GM11168 (cell line): ENCODE results near the gene FAM228A.
"Not testable (repeated sequence)": the region's sequence is repeated elsewhere in the genome, so short reads cannot be mapped to it uniquely, and the experiment has no call there.

Experiments
- in situ Hi-C: fragments of 300-500 bp; cut with MboI; formaldehyde crosslinking; loops from one replicate; pipeline ENCODE4 v1.12.0; 2022; ENCODE audit warnings: low sequenced_read_pairs; ENCODE audit not compliant: unreplicated experiment

The FAM228A gene

GRCh38 chr2:24189551-24189950, 14.7 kb downstream of the FAM228A start:
- in situ Hi-C loops: no loop called here

- in situ Hi-C loops: no loop called here
Observed at GRCh38 chr2:24190503-24190902, 15.7 kb downstream of the FAM228A start.

GRCh38 chr2:24191156-24191555, 16.3 kb downstream of the FAM228A start:
- in situ Hi-C loops: no loop called here

- in situ Hi-C loops: no loop called here
Observed at GRCh38 chr2:24191848-24192247, 17.0 kb downstream of the FAM228A start.

- in situ Hi-C loops: not testable (repeated sequence)
Observed at GRCh38 chr2:24197213-24197612, 22.4 kb downstream of the FAM228A start.

GRCh38 chr2:24199968-24200590, 25.2 kb downstream of the FAM228A start:
- in situ Hi-C loops: no loop called here

GRCh38 chr2:24200799-24201198, 25.9 kb downstream of the FAM228A start:
- in situ Hi-C loops: no loop called here

- in situ Hi-C loops: no loop called here
Observed at GRCh38 chr2:24203029-24203786, 28.4 kb downstream of the FAM228A start.

GRCh38 chr2:24203787-24204150, 28.9 kb downstream of the FAM228A start:
- in situ Hi-C loops: no loop called here

- in situ Hi-C loops: no loop called here
Observed at GRCh38 chr2:24204505-24204904, 29.7 kb downstream of the FAM228A start.

GRCh38 chr2:24205131-24205530, 30.3 kb downstream of the FAM228A start:
- in situ Hi-C loops: no loop called here

GRCh38 chr2:24206242-24206641, 31.4 kb downstream of the FAM228A start:
- in situ Hi-C loops: no loop called here

GRCh38 chr2:24206714-24207113, 31.9 kb downstream of the FAM228A start:
- in situ Hi-C loops: no loop called here

GRCh38 chr2:24207359-24207758, 32.5 kb downstream of the FAM228A start:
- in situ Hi-C loops: no loop called here

GRCh38 chr2:24208490-24208889, 33.6 kb downstream of the FAM228A start:
- in situ Hi-C loops: no loop called here

- in situ Hi-C loops: no loop called here
Observed at GRCh38 chr2:24209389-24210105, 34.7 kb downstream of the FAM228A start.

GRCh38 chr2:24210106-24210455, 35.2 kb downstream of the FAM228A start:
- in situ Hi-C loops: no loop called here

- in situ Hi-C loops: no loop called here
Observed at GRCh38 chr2:24210723-24211122, 35.9 kb downstream of the FAM228A start.

- in situ Hi-C loops: no loop called here
Observed at GRCh38 chr2:24211408-24211807, 36.6 kb downstream of the FAM228A start.

- in situ Hi-C loops: no loop called here
Observed at GRCh38 chr2:24214880-24215279, 40.0 kb downstream of the FAM228A start.

GRCh38 chr2:24220554-24221291, 45.9 kb downstream of the FAM228A start:
- in situ Hi-C loops: no loop called here
